Suprapubic skin (tissue), 4 donors: ENCODE results near the gene RYR1. TPM values are rescaled to one million over a fixed set of nuclear protein-coding genes. Genes with fewer than 3 reads are reported as not detected.

Experiments used
- DNase-seq, 2 donors: peaks; one replicate each; pipeline ENCODE4 v3.0.0-alpha.2; 2019; ENCODE audit warnings: low spot score in 2 of 2
- H3K27ac ChIP-seq: fragments of 200-600 bp; sonication (generic); one replicate; pipeline ENCODE4 v1.5.1; 2019
- H3K27me3 ChIP-seq: fragments of 200-600 bp; sonication (generic); one replicate; pipeline ENCODE4 v1.5.1; 2019
- H3K36me3 ChIP-seq: fragments of 200-600 bp; sonication (generic); one replicate; pipeline ENCODE4 v1.5.1; 2019
- H3K4me1 ChIP-seq: fragments of 200-600 bp; sonication (generic); one replicate; pipeline ENCODE4 v1.5.1; 2019
- H3K4me3 ChIP-seq: fragments of 200-600 bp; sonication (generic); one replicate; pipeline ENCODE4 v1.5.1; 2019; ENCODE audit warnings: mild to moderate bottlenecking
- H3K9me3 ChIP-seq: fragments of 200-600 bp; sonication (generic); one replicate; pipeline ENCODE4 v1.5.1; 2019
- CTCF ChIP-seq, 2 donors: fragments of 200-600 bp in 1 of 2; fragments of 450-650 bp in 1 of 2; sonication (generic) in 1 of 2; IDR thresholded peaks; one replicate each; pipeline ENCODE4 v1.5.1; 2016 to 2019; ENCODE audit warnings: antibody characterized with exemption in 2 of 2, mild to moderate bottlenecking in 1 of 2, moderate library complexity in 1 of 2
- EP300 ChIP-seq: sonication (generic); formaldehyde crosslinking; IDR thresholded peaks from one replicate; pipeline ENCODE4 v1.6.1; 2017; ENCODE audit warnings: antibody characterized with exemption
- POLR2A ChIP-seq, 2 donors: fragments of 450-650 bp; IDR thresholded peaks; one replicate each; pipeline ENCODE4 v1.6.1; 2017; ENCODE audit warnings: antibody characterized with exemption in 2 of 2, mild to moderate bottlenecking in 2 of 2, moderate library complexity in 2 of 2
- POLR2AphosphoS5 ChIP-seq, 3 donors: sonication (generic); formaldehyde crosslinking; IDR thresholded peaks; one replicate each; pipeline ENCODE4 v1.6.1; 2017; ENCODE audit warnings: antibody characterized with exemption in 3 of 3
- WGBS: methylation state at CpG from one replicate; pipeline ENCODE4 v1.1.5; 2018; 5-methylcytosine and 5-hydroxymethylcytosine counted together
- total RNA-seq, 4 donors: library from RNA; depleted of rRNA; stranded (reverse); fragments of >200 nt; gene quantifications; one replicate each; pipeline ENCODE4 v1.1.0, GENCODE V29; 2016

Gene RYR1
- total RNA-seq, 4 donors from 2014 or later, result 8.4 to 26.1 (median 13.1) TPM

- WGBS, result 87% methylated on average over 6 of the region's 6 CpGs
- Histone ChIP-seq H3K9me3 (no peaks in the 10 kb centered on the region), H3K4me1 (no peaks in the 10 kb centered on the region), H3K27ac (no peak overlapping the region), H3K36me3 (no peaks in the 10 kb centered on the region), H3K27me3 (no peaks in the 10 kb centered on the region), H3K4me3 (no peak overlapping the region)
- DNase-seq, result no peak
- TF ChIP-seq CTCF (IDR thresholded peaks at IDR 0.05), result no peak
- no peak for TF ChIP-seq POLR2AphosphoS5 (IDR thresholded peaks at IDR 0.05)
- no peak for TF ChIP-seq EP300
- TF ChIP-seq POLR2A (IDR thresholded peaks at IDR 0.05), result no peak
Measured at GRCh38 chr19:38528931-38529330, 95.4 kb downstream of the RYR1 start.

GRCh38 chr19:38531515-38531914, 98.0 kb downstream of the RYR1 start:
- DNase-seq, result no peak
- no peak for TF ChIP-seq EP300
- TF ChIP-seq POLR2A (IDR thresholded peaks at IDR 0.05), result no peak
- TF ChIP-seq CTCF (IDR thresholded peaks at IDR 0.05), result no peak
- no peak for TF ChIP-seq POLR2AphosphoS5 (IDR thresholded peaks at IDR 0.05)
- no peaks in the 10 kb centered on the region for H3K4me1 ChIP-seq
- H3K4me3 ChIP-seq, result no peak overlapping the region
- 70% methylated on average over 2 of the region's 2 CpGs for WGBS
- H3K9me3 ChIP-seq, result peaks cover 5% of the 10 kb centered on the region
- no peaks in the 10 kb centered on the region for H3K27me3 ChIP-seq
- H3K36me3 ChIP-seq, result no peaks in the 10 kb centered on the region
- no peak overlapping the region for H3K27ac ChIP-seq

GRCh38 chr19:38532939-38533338, 99.4 kb downstream of the RYR1 start:
- Histone ChIP-seq H3K27ac (no peak overlapping the region), H3K4me1 (no peaks in the 10 kb centered on the region), H3K27me3 (no peaks in the 10 kb centered on the region), H3K36me3 (no peaks in the 10 kb centered on the region), H3K4me3 (no peak overlapping the region), H3K9me3 (peaks cover 5% of the 10 kb centered on the region)
- no peak for DNase-seq
- WGBS, result 60% methylated on average over 3 of the region's 3 CpGs
- TF ChIP-seq POLR2A (IDR thresholded peaks at IDR 0.05) (no peak), EP300 (no peak), POLR2AphosphoS5 (IDR thresholded peaks at IDR 0.05) (no peak), CTCF (IDR thresholded peaks at IDR 0.05) (no peak)

GRCh38 chr19:38534574-38534973, 101.1 kb downstream of the RYR1 start:
- H3K36me3 ChIP-seq, result no peaks in the 10 kb centered on the region
- no peak for DNase-seq
- no peak overlapping the region for H3K27ac ChIP-seq
- H3K9me3 ChIP-seq, result peaks cover 5% of the 10 kb centered on the region
- no peak overlapping the region for H3K4me3 ChIP-seq
- no peaks in the 10 kb centered on the region for H3K27me3 ChIP-seq
- TF ChIP-seq CTCF (IDR thresholded peaks at IDR 0.05), result no peak
- no peak for TF ChIP-seq POLR2AphosphoS5 (IDR thresholded peaks at IDR 0.05)
- TF ChIP-seq EP300, result no peak
- no peak for TF ChIP-seq POLR2A (IDR thresholded peaks at IDR 0.05)
- H3K4me1 ChIP-seq, result peaks cover 7% of the 10 kb centered on the region
- whole genome bisulfite sequencing, result 92% methylated on average over 5 of the region's 8 CpGs

- Histone ChIP-seq H3K4me1 (peaks cover 7% of the 10 kb centered on the region), H3K27me3 (no peaks in the 10 kb centered on the region), H3K4me3 (no peak overlapping the region), H3K27ac (no peak overlapping the region), H3K36me3 (no peaks in the 10 kb centered on the region), H3K9me3 (peaks cover 5% of the 10 kb centered on the region)
- 88% methylated on average over 3 of the region's 3 CpGs for WGBS
- DNase-seq, result no peak
- TF ChIP-seq POLR2AphosphoS5 (IDR thresholded peaks at IDR 0.05) (no peak), EP300 (no peak), POLR2A (IDR thresholded peaks at IDR 0.05) (no peak), CTCF (IDR thresholded peaks at IDR 0.05) (no peak)
Measured at GRCh38 chr19:38535212-38535611, 101.7 kb downstream of the RYR1 start.
